Osteocyte (in vitro differentiated cells): ENCODE data around the gene ATP6V1B1. TPM values are rescaled to one million over a fixed set of nuclear protein-coding genes. Genes with fewer than 3 reads are reported as not detected.

ENCODE experiments used
- DNase-seq: peaks from one replicate; pipeline ENCODE4 v3.0.0; 2021; ENCODE audit warnings: mixed read lengths; ENCODE audit not compliant: unreplicated experiment; ENCODE audit errors: extremely low spot score
- H3K27ac Mint-ChIP-seq: one replicate; pipeline ENCODE4 v1.8.0; 2021; ENCODE audit warnings: mild to moderate bottlenecking, mixed read lengths; ENCODE audit not compliant: unreplicated experiment
- H3K27me3 Mint-ChIP-seq: one replicate; pipeline ENCODE4 v1.8.0; 2021; ENCODE audit warnings: mixed read lengths; ENCODE audit not compliant: unreplicated experiment
- H3K36me3 Mint-ChIP-seq: one replicate; pipeline ENCODE4 v1.8.0; 2021; ENCODE audit warnings: mixed read lengths; ENCODE audit not compliant: unreplicated experiment
- H3K4me1 Mint-ChIP-seq: one replicate; pipeline ENCODE4 v1.8.0; 2021; ENCODE audit warnings: mixed read lengths; ENCODE audit not compliant: unreplicated experiment
- H3K4me3 Mint-ChIP-seq: one replicate; pipeline ENCODE4 v1.8.0; 2021; ENCODE audit warnings: mild to moderate bottlenecking, moderate library complexity, mixed read lengths; ENCODE audit not compliant: unreplicated experiment
- H3K9me3 Mint-ChIP-seq: one replicate; pipeline ENCODE4 v1.8.0; 2021; ENCODE audit warnings: mixed read lengths; ENCODE audit not compliant: unreplicated experiment
- total RNA-seq: library from RNA; stranded (reverse); gene quantifications from 2 replicates; pipeline ENCODE4 v1.2.1, GENCODE V29; 2021
- TF ChIP-seq, protein P1 (sequence below): fragments of 200-600 bp; sonication (generic); IDR thresholded peaks from 2 replicates; pipeline ENCODE4 v1.5.0; 2021; ENCODE audit warnings: antibody characterized with exemption, mild to moderate bottlenecking, moderate library complexity

The ATP6V1B1 gene
- total RNA-seq, 1 donor from 2014 or later = 6.3 TPM

DNA sequence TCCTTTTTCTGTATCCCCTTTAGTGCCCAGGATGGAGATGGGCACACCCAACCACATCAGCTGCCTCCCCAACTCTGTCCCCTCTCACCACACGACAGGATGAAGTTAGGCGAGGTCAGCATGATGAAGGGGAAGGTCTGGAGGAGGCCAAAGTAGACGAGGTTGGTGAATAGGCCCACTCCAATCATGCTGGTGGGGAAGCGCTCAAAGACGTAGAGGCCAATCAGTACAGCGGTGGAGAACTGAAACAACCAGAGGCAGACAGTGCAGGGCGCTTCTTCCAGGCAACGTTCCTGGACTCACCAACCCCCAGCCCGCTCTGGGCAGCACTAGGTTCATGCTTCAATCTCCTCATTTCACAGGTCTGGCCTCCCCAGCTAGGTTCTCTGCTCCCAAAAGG is 56.0 kb downstream of the ATP6V1B1 start:
- Mint-ChIP-seq H3K27me3 (no peaks in the 10 kb centered on the region), H3K36me3 (peaks cover 17% of the 10 kb centered on the region), H3K4me1 (peaks cover 19% of the 10 kb centered on the region), H3K27ac (no peak overlapping the region), H3K4me3 (peak overlapping the region; percentile 26), H3K9me3 (no peaks in the 10 kb centered on the region)
- TF ChIP-seq, protein P1, sequence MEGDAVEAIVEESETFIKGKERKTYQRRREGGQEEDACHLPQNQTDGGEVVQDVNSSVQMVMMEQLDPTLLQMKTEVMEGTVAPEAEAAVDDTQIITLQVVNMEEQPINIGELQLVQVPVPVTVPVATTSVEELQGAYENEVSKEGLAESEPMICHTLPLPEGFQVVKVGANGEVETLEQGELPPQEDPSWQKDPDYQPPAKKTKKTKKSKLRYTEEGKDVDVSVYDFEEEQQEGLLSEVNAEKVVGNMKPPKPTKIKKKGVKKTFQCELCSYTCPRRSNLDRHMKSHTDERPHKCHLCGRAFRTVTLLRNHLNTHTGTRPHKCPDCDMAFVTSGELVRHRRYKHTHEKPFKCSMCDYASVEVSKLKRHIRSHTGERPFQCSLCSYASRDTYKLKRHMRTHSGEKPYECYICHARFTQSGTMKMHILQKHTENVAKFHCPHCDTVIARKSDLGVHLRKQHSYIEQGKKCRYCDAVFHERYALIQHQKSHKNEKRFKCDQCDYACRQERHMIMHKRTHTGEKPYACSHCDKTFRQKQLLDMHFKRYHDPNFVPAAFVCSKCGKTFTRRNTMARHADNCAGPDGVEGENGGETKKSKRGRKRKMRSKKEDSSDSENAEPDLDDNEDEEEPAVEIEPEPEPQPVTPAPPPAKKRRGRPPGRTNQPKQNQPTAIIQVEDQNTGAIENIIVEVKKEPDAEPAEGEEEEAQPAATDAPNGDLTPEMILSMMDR = no peak
- no peak for DNase-seq

DNA sequence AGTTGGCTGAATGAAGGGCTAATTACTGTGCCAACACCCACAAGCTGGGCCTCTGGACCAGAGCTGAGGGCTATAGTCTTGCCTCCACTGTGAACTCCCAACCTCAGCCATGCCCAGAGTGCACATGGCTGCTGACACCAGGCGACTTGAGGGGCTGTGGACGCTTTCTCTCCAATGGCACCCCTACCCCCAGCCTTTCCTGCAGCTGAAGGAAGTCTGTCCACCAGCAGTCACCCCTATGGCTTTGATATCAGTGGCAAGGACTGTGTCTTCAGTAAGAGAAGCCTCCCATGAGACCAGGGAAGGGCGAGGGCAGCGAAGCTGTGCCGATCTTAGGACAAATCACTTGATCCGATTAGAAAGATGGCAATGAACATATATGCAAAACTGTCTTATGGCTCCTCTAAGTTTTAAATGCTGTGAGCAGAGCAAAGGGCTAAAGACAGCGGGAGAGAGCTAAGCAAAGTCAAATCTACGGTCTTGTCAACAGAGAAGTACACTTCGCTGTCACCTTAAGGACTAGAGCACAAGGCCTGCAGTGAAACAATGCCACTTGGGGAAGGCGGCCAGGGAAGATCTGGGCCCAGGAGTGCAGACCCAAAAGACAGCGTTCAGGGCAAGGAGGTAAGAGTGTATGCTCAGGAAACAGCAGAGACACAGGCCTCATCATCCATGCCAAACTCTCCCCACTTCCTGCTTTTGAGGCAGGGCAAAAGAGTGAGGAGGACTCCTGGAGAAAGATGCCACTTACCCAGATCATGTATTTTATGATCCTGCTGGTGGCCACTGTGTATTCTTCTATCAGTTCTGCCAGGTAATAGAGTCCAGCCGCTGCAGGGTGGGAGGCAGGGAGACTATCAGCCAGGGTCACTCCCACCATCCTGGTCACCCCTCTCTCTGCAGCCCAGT is 57.5 kb downstream of the ATP6V1B1 start:
- Mint-ChIP-seq H3K27me3 (peaks cover 3% of the 10 kb centered on the region), H3K9me3 (no peaks in the 10 kb centered on the region)
- no peak for DNase-seq

GRCh38 chr2:70994009-70994698 is 58.5 kb downstream of the ATP6V1B1 start:
- peaks cover 19% of the 10 kb centered on the region for H3K4me1 Mint-ChIP-seq
- no peak for DNase-seq
- H3K27me3 Mint-ChIP-seq = peaks cover 3% of the 10 kb centered on the region
- no peaks in the 10 kb centered on the region for H3K9me3 Mint-ChIP-seq
- H3K27ac Mint-ChIP-seq = peak overlapping the region; percentile 73
- peaks cover 4% of the 10 kb centered on the region for H3K36me3 Mint-ChIP-seq
- H3K4me3 Mint-ChIP-seq = peak overlapping the region; percentile 93
- TF ChIP-seq, protein P1 = no peak

More for the DNA sequence above, 57.5 kb downstream of the ATP6V1B1 start:
- H3K4me3 Mint-ChIP-seq = peak overlapping the region; percentile 93
- no peak overlapping the region for H3K27ac Mint-ChIP-seq
- peaks cover 19% of the 10 kb centered on the region for H3K4me1 Mint-ChIP-seq
- TF ChIP-seq, protein P1 = no peak
- peaks cover 8% of the 10 kb centered on the region for H3K36me3 Mint-ChIP-seq

DNA sequence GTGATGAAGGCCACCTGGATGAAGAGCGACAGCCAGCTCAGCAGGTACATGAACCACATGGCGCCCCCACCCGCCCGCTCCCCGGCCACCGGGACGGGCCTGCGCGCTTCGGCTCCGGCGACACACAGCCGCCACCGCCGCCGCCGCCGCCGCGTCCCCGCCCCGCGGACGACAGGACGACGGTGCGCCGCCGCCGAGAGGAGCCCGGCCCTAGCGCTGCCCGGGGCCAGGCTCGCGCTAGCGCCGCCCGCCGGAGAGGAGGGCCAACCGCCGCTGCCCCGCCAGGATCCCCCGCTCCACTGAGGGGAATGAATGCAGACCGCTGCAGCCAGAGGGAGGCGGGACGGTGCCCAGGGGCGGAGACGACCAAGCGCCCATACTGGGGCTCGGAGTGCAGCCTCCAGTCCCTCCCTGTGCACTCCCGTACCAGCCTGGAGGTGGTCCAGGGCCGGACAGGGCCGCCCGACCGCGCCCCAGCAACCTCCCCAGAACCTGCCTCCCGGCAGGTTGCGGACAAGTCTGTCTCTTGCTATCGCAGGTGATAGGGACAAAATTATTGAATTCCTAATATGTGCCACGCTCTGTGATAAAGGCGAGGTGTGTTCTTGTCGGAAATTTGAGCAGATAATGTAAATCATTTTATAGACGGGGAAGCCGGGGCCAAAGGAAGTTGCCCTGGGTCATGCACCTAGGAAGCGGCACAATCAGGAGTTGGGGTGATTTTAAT is 59.2 kb downstream of the ATP6V1B1 start, which contains the start of gene TEX261:
TSS of gene TEX261 (minus strand) at position 175 of the 727 bp plus-strand sequence. CDS start at position 59, 116 bp downstream.
- Mint-ChIP-seq H3K36me3 (peaks cover 4% of the 10 kb centered on the region), H3K9me3 (no peaks in the 10 kb centered on the region), H3K4me1 (peaks cover 19% of the 10 kb centered on the region), H3K4me3 (peak within 1 kb of the TSS; percentile 93), H3K27ac (peak within 1 kb of the TSS; percentile 73), H3K27me3 (peaks cover 3% of the 10 kb centered on the region)
- DNase-seq = peak; percentile 98
- TF ChIP-seq, protein P1 = peak; percentile 73
